GF-D8 (cell line): ENCODE measurements around the gene ARNT2.
"Not testable (repeated sequence)": the region's sequence is repeated elsewhere in the genome, so short reads cannot be mapped to it uniquely, and the experiment has no call there.

Experiments used
- DNase-seq: peaks from one replicate; lab custom pipeline; 2025; lab: John Stamatoyannopoulos, UW

Gene ARNT2

GRCh38 chr15:80615783-80616391 lies 211.7 kb downstream of the ARNT2 start:
- DNase-seq, result no peak

GRCh38 chr15:80618685-80619400 lies 214.7 kb downstream of the ARNT2 start:
- no peak for DNase-seq

GRCh38 chr15:80619680-80620079 lies 215.5 kb downstream of the ARNT2 start:
- DNase-seq, result no peak

- DNase-seq, result no peak
Measured at GRCh38 chr15:80620141-80620540, 216.0 kb downstream of the ARNT2 start.

GRCh38 chr15:80620931-80621330 lies 216.7 kb downstream of the ARNT2 start:
- DNase-seq, result no peak

GRCh38 chr15:80626643-80627120 lies 222.5 kb downstream of the ARNT2 start:
- DNase-seq, result no peak

- DNase-seq, result no peak
Measured at GRCh38 chr15:80629355-80629754, 225.2 kb downstream of the ARNT2 start.

- DNase-seq, result no peak
Measured at GRCh38 chr15:80630981-80631380, 226.8 kb downstream of the ARNT2 start.

- DNase-seq, result no peak
Measured at GRCh38 chr15:80633221-80633620, 229.0 kb downstream of the ARNT2 start.

GRCh38 chr15:80635953-80636352 lies 231.8 kb downstream of the ARNT2 start:
- DNase-seq, result no peak

- no peak for DNase-seq
Measured at GRCh38 chr15:80636675-80637074, 232.5 kb downstream of the ARNT2 start.

- DNase-seq, result no peak
Measured at GRCh38 chr15:80637747-80638146, 233.6 kb downstream of the ARNT2 start.

- no peak for DNase-seq
Measured at GRCh38 chr15:80638553-80639167, 234.5 kb downstream of the ARNT2 start.

GRCh38 chr15:80639168-80639555 lies 235.0 kb downstream of the ARNT2 start:
- DNase-seq, result no peak

- no peak for DNase-seq
Measured at GRCh38 chr15:80640531-80641121, 236.4 kb downstream of the ARNT2 start.

GRCh38 chr15:80641384-80641783 lies 237.2 kb downstream of the ARNT2 start:
- DNase-seq, result no peak

- DNase-seq, result peak; percentile 36
Measured at GRCh38 chr15:80643431-80643951, 239.3 kb downstream of the ARNT2 start.

GRCh38 chr15:80645494-80646065 lies 241.4 kb downstream of the ARNT2 start:
- DNase-seq, result no peak

- not testable (repeated sequence) for DNase-seq
Measured at GRCh38 chr15:80647424-80647823, 243.2 kb downstream of the ARNT2 start.
